Measurements from ENCODE around the gene TANC1.

DNA sequence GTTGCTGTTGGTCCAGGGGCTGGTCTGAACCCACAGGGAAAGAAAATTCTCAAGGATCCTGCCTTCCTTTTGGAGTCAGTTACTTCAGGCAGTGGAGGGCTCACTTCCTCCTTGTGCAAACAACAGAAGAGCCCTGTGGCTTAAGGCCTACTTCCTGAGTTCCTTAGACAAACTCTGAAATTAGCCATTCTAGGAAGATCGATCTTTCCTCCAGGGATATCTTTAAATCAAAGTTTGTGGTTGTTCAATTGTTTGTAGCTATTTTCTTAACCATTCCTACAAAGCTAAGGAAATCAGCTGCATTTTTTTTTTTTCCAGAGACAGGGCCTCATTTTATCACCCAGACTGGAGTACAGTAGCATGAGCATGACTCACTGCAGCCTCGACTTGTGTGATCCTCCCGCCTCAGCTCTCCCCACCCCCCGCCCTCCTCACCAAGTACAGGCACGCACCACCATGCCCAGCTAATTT lies 156.0 kb downstream of the TANC1 start:
- TF ChIP-seq POLR2AphosphoS5 (IDR thresholded peaks at IDR 0.05; ENCODE audit: low read depth, low read length), result no peak
- no peak for TF ChIP-seq POLR2A (IDR thresholded peaks at IDR 0.05; ENCODE audit: low read depth, low read length)
- TF ChIP-seq TAF1 (IDR thresholded peaks at IDR 0.05; ENCODE audit: borderline replicate concordance, low read depth, low read length), result no peak

Data from GM12892 (cell line).